Measurements from ENCODE around the gene KDR. TPM values are rescaled to one million over a fixed set of nuclear protein-coding genes. Genes with fewer than 3 reads are reported as not detected.

KDR gene
- total RNA-seq, 1 experiment from 2014 or later = 0.52 TPM

GRCh38 chr4:55173580-55173979 is 48.2 kb upstream of the KDR start:
- peaks cover 0 to 11% of the 10 kb centered on the region in 2 experiments; a peak in 1 of 4 replicates for H3K36me3 ChIP-seq (ENCODE audit: control insufficient read depth in 1 of 2, insufficient read depth in 2 of 2, low read length in 2 of 2)
- peak overlapping the region; percentile 74 for H3K4me2 ChIP-seq (ENCODE audit: low read length)
- intact Hi-C loops (cut with micrococcal nuclease) = loop anchor here (5.0 kb wide), 1 partner anchor 201 kb away; no protein-coding TSS in a partner anchor
- no peaks in the 10 kb centered on the region for H3K9me3 ChIP-seq (ENCODE audit: control insufficient read depth in 1 of 2, insufficient read depth in 1 of 2, low read depth in 1 of 2, low read length in 2 of 2)
- H3K9ac ChIP-seq (ENCODE audit: low read length) = no peak overlapping the region
- 0 out of 4 replicates have a peak overlapping the region, but pooled peaks of 1 of the 2 experiments have one; percentile 0 for H3K4me3 ChIP-seq (replicated peaks in 1 of 2; ENCODE audit: low read depth in 1 of 2, low read length in 2 of 2)
- peaks cover 11 to 50% of the 10 kb centered on the region in 2 experiments for H3K4me1 ChIP-seq (ENCODE audit: control insufficient read depth in 1 of 2, insufficient read depth in 2 of 2, low read length in 2 of 2)
- no peaks in the 10 kb centered on the region for H4K20me1 ChIP-seq (ENCODE audit: insufficient read depth)
- ChIA-PET CTCF (interaction anchor here (2.5 kb wide), 1 partner anchor 11 kb away, joined by 10 read pairs; no protein-coding TSS in a partner anchor), RAD21 (ENCODE audit: low non-redundant PET in 1 of 2, low total read pairs in 2 of 2, uncharacterized antibody in 2 of 2, unreplicated experiment in 2 of 2) (no interaction called here), POLR2A (interaction anchor here (1.2 kb wide), 1 partner anchor 11 kb away, joined by 3 read pairs; no protein-coding TSS in a partner anchor)
- H3K27me3 ChIP-seq (ENCODE audit: insufficient read depth, low read length) = no peaks in the 10 kb centered on the region
- ATAC-seq (no peak), DNase-seq (ENCODE audit: low read depth, low spot score) (no peak)
- H3K79me2 ChIP-seq (ENCODE audit: insufficient read depth, low read length) = peaks cover 19% of the 10 kb centered on the region
- H3K9me2 ChIP-seq (ENCODE audit: insufficient read depth) = no peaks in the 10 kb centered on the region
- TF ChIP-seq CEBPB (IDR thresholded peaks at IDR 0.05; ENCODE audit: low read depth) (no peak), REST (IDR thresholded peaks at IDR 0.05; ENCODE audit: low read depth) (no peak), EGR1 (IDR thresholded peaks at IDR 0.05; ENCODE audit: low read depth) (no peak), EZH2phosphoT487 (IDR thresholded peaks at IDR 0.05; ENCODE audit: borderline replicate concordance) (no peak), TCF7L2 (IDR thresholded peaks at IDR 0.05; ENCODE audit: borderline replicate concordance, extremely low read depth, insufficient read depth, insufficient read length) (no peak), ZNF274 (IDR thresholded peaks at IDR 0.05; ENCODE audit: low read depth, low read length) (no peak), SP1 (IDR thresholded peaks at IDR 0.05; ENCODE audit: low read depth) (no peak), CBX3 (IDR thresholded peaks at IDR 0.05; ENCODE audit: low read depth) (no peak), EZH2 (IDR thresholded peaks at IDR 0.05) (no peak), POLR2AphosphoS5 (IDR thresholded peaks at IDR 0.05; ENCODE audit: low read depth, low read length) (no peak), POLR2A (IDR thresholded peaks at IDR 0.05; ENCODE audit: borderline replicate concordance, extremely low read depth, insufficient read depth, insufficient read length) (no peak), ELF1 (IDR thresholded peaks at IDR 0.05; ENCODE audit: borderline replicate concordance, low read depth) (no peak), SRF (IDR thresholded peaks at IDR 0.05; ENCODE audit: low read depth) (no peak), SIN3A (IDR thresholded peaks at IDR 0.05; ENCODE audit: low read depth) (no peak), YY1 (IDR thresholded peaks at IDR 0.05; ENCODE audit: extremely low read depth, insufficient replicate concordance, low read depth, low read length) (no peak), RAD21 (IDR thresholded peaks at IDR 0.05; ENCODE audit: low read depth) (no peak), FOSL1 (IDR thresholded peaks at IDR 0.05; ENCODE audit: low read depth) (no peak)
- TF ChIP-seq, protein P1, sequence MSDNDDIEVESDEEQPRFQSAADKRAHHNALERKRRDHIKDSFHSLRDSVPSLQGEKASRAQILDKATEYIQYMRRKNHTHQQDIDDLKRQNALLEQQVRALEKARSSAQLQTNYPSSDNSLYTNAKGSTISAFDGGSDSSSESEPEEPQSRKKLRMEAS (IDR thresholded peaks at IDR 0.05) = no peak
- TF ChIP-seq, protein P2, sequence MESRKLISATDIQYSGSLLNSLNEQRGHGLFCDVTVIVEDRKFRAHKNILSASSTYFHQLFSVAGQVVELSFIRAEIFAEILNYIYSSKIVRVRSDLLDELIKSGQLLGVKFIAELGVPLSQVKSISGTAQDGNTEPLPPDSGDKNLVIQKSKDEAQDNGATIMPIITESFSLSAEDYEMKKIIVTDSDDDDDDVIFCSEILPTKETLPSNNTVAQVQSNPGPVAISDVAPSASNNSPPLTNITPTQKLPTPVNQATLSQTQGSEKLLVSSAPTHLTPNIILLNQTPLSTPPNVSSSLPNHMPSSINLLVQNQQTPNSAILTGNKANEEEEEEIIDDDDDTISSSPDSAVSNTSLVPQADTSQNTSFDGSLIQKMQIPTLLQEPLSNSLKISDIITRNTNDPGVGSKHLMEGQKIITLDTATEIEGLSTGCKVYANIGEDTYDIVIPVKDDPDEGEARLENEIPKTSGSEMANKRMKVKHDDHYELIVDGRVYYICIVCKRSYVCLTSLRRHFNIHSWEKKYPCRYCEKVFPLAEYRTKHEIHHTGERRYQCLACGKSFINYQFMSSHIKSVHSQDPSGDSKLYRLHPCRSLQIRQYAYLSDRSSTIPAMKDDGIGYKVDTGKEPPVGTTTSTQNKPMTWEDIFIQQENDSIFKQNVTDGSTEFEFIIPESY (IDR thresholded peaks at IDR 0.05; ENCODE audit: extremely low read depth, insufficient replicate concordance, low read length) = no peak
- peak overlapping the region; percentile 41 for H2AFZ ChIP-seq (ENCODE audit: low read depth, low read length, poor library complexity, severe bottlenecking)
- BruUV-seq (replicated peaks) = no TSS peak
- no peak overlapping the region for H3K27ac ChIP-seq (ENCODE audit: low read depth, low read length)

Measured in HCT116 (cell line).